AG20443 (cell line): ENCODE results near the gene OR14I1.

Experiments
- DNase-seq: peaks from one replicate; pipeline ENCODE4 v3.0.0; 2012; ENCODE audit warnings: low spot score, mixed read lengths

The OR14I1 gene

DNA sequence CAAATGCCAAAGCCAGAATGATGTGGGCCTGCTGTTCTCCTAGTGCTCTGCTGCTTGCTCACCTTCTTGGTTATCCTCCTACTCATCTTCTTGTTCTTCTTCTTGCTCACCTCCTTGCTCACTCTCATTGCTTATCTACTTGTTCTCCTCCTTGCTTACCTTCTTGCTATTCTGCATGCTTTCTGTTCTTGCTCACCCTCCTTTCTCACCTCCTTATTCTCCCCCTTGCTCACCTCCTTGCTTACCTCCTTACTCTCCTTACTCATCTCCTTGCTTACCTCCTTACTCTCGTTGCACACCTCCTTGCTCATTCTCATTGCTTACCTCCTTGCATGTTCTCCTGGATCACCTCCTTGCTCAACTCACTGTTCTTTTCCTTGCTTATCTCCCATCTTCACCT, at the start of gene OR14I1:
Gene OR14I1, minus strand, starts transcription at position 53 of the 400 bp plus-strand sequence.
- no peak for DNase-seq

GRCh38 chr1:248751635-248752034, 49.1 kb upstream of the OR14I1 start:
- DNase-seq = no peak

DNA sequence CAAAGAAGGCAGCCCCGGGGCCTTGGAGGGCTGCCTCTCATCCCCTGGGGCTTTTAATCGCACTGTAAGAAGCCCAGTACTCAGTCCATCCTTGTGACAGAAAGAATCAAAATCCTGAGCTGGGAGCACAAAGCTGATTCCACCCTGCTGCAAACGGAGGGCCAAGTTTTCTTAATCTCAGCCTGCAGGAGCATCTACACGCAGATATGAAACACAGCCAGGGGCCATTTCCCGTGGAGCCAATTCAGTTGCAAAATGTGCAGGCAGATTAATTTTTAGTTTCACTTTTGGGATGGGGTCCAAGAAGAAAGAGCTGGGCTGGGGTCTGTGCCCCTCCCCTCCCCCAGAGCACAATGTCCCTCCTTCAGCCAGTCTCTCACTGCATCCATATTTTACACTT, 48.6 kb upstream of the OR14I1 start:
- DNase-seq = no peak

GRCh38 chr1:248750496-248750895, 47.9 kb upstream of the OR14I1 start:
- DNase-seq = no peak

DNA sequence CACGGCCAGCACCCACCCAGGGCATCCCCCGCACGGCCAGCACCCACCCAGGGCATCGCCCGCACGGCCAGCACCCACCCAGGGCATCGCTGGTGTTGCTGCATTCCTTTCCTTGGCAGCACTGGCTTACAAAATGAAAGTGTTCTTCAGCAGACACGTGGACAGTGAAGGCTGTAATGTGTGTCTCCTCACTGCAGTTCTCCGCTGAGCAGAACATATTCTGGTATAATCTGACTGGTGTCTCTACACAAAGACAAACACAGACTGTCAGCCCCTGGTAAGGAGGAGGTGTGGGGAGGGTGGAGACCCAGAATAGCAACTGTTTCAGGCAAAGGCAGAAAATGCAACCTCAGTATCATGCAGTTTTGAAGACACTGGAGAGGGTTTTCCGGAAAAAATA, 45.6 kb upstream of the OR14I1 start:
- peak; percentile 5 for DNase-seq

DNA sequence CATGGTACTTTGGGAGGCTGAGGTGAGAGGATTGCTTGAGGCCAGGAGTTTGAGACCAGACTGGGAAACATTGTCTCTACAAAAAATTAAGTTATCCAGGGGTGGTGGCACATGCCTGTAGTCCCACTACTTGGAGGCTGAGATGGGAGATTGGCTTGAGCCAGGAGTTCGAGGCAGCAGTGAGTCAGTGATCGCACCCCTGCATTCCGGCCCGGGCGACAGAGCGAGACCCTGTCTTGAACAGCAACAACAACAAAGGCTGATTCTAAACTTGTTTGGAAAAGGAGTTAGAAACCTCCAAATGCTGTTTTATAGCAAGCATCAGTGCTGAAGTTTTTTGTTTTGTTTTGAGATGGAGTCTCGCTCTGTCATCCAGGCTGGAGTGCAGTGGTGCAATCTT, 38.3 kb upstream of the OR14I1 start:
- DNase-seq = no peak

GRCh38 chr1:248739572-248740205, 37.1 kb upstream of the OR14I1 start:
- DNase-seq = peak; percentile 3

DNA sequence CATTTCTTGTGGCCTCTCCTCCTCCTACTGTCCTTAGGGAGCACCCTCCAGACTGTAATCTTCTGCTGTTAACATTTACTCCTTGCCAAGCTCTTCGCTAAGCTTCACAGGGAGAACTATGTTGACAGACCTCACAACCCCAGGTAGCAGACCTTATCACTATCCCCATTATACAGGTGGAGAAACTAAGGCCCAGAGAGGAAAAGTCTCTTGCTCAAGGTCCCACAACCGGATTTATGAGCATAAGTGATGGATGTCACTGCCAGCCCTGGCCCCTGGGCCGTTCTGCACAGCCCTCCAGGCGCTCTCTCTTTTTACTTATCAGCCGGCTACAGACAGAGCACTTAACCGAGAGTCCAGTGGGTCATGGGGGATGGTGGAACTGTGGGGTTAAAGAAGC, 34.9 kb upstream of the OR14I1 start:
- DNase-seq = no peak

- DNase-seq = no peak
These were observed 34.4 kb upstream of the OR14I1 start for GRCh38 chr1:248736977-248737376.

- no peak for DNase-seq
These were observed 31.0 kb upstream of the OR14I1 start for GRCh38 chr1:248733566-248733965.

- DNase-seq = peak; percentile 39
These were observed 28.2 kb upstream of the OR14I1 start for GRCh38 chr1:248730507-248731335.

DNA sequence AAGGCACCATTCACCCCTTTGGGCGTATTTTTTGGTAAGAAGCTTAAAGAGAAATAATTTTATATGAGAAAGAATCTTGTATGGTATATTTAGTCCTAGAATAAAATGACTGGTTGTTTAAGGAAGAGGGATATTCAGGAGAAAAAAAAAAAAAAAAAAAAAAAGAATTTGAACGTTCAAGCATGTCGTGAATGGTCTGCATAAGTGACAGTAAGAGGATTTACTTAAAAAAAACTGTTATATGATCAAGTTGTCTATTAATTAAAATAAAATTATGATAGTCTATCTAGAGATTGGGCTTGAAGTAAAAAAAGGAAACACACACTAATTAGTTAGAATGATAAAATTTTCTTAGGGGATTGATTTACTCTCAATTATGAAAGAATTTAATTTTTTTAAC, 11.7 kb upstream of the OR14I1 start:
- no peak for DNase-seq

GRCh38 chr1:248710305-248710900, 7.8 kb upstream of the OR14I1 start:
- DNase-seq = no peak

DNA sequence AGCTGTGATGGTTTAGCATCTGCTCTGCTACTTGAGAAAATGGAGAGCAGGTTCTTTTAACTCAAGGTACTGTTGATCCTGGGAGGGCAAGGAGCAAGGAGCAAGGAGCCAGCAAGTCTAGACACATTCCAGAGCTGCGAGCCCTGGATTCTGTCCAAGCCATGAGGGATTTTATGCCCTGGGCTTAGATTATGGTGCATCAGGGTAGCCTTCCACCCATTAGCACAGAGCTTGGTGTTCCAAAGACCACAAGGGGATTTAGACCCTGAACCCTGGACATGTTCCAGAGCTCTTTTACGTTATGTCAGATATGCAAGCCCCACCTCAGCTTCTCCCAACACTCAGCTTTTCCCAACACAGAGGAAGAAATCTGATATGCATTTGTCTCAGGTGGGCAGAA, 2.0 kb upstream of the OR14I1 start:
- no peak for DNase-seq

DNA sequence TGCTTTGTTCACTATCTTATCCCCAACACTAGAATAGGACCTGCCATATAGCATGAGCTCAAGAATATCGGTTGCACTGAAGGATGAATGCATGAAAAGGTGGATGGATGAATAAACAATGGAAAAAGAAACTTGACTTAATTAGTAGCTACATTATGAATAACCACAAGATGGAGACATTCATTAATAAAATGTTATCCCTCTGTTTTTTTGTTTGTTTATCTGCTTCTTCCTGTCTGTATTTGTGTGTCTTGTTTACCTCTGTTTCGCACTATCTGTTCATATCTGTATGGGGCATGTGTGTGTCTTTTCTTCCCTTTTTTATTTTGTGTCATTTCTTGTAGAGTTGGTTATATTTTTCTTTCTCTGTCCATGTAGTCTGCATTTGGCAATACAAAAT, 1.1 kb upstream of the OR14I1 start:
- DNase-seq = no peak

- no peak for DNase-seq
These were observed 3.5 kb downstream of the OR14I1 start for GRCh38 chr1:248699099-248699498.

GRCh38 chr1:248697907-248698306, 4.7 kb downstream of the OR14I1 start:
- no peak for DNase-seq

- no peak for DNase-seq
These were observed 5.8 kb downstream of the OR14I1 start for GRCh38 chr1:248696774-248697173.

GRCh38 chr1:248696261-248696660, 6.3 kb downstream of the OR14I1 start:
- no peak for DNase-seq

GRCh38 chr1:248695451-248696132, 7.0 kb downstream of the OR14I1 start:
- peak; percentile 54 for DNase-seq

DNA sequence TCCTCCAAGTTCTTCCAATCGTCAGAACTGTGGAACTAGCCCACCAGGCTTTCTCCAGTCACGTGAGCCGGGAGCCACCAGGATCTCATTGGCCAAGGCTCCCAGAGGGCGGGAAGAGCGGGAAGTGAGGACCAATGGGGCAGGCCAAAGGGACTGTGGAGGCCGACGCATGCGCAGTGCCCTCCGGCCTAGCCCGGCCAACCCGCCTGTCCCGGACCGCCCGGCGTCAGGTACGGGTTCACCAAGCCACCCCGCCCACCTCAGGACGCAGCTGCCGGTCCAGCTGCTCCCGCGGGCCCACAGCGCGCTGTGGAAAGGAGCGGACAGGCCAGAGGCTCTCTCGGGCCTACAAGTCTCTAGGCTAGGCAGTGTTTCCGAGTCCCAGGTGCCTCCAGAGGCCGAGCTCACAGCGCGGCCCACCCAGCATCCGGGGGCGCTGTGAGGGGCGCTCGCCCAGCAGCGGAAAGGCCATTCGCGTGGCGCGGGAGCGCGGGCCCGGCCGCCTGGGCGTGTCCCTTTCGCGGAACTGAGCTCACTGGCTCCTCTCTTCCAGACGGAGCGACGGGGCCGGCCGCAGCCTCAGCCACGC, 10.9 kb downstream of the OR14I1 start:
- DNase-seq = no peak
